Non-pigmented ciliary epithelial cell (primary cell): ENCODE results near the gene RTN4.
"Not testable (repeated sequence)": the region's sequence is repeated elsewhere in the genome, so short reads cannot be mapped to it uniquely, and the experiment has no call there.

Experiments
- DNase-seq: peaks from one replicate; pipeline ENCODE4 v3.0.0-alpha.2; 2010; ENCODE audit warnings: low read depth

The RTN4 gene

GRCh38 chr2:55010149-55010591, 40.1 kb downstream of the RTN4 start:
- no peak for DNase-seq

- no peak for DNase-seq
Observed at GRCh38 chr2:55009277-55010060, 40.8 kb downstream of the RTN4 start.

GRCh38 chr2:55006306-55006705, 43.9 kb downstream of the RTN4 start:
- DNase-seq: no peak

- no peak for DNase-seq
Observed at GRCh38 chr2:55003706-55004639, 46.3 kb downstream of the RTN4 start.

GRCh38 chr2:55001716-55002115, 48.5 kb downstream of the RTN4 start:
- no peak for DNase-seq

GRCh38 chr2:55000341-55000740, 49.9 kb downstream of the RTN4 start:
- DNase-seq: no peak

- peak; percentile 37 for DNase-seq
Observed at GRCh38 chr2:54999182-54999581, 51.1 kb downstream of the RTN4 start.

GRCh38 chr2:54997826-54998225, 52.4 kb downstream of the RTN4 start:
- DNase-seq: no peak

GRCh38 chr2:54995553-54995952, 54.7 kb downstream of the RTN4 start:
- no peak for DNase-seq

GRCh38 chr2:54990694-54991093, 59.6 kb downstream of the RTN4 start:
- not testable (repeated sequence) for DNase-seq

- DNase-seq: no peak
Observed at GRCh38 chr2:54988612-54989011, 61.6 kb downstream of the RTN4 start.

- DNase-seq: no peak
Observed at GRCh38 chr2:54986264-54986663, 64.0 kb downstream of the RTN4 start.

- DNase-seq: no peak
Observed at GRCh38 chr2:54984476-54984875, 65.8 kb downstream of the RTN4 start.

- no peak for DNase-seq
Observed at GRCh38 chr2:54983345-54984220, 66.7 kb downstream of the RTN4 start.

GRCh38 chr2:54981385-54981784, 68.9 kb downstream of the RTN4 start:
- no peak for DNase-seq

- DNase-seq: no peak
Observed at GRCh38 chr2:54979321-54980044, 70.8 kb downstream of the RTN4 start.

- DNase-seq: no peak
Observed at GRCh38 chr2:54977149-54977548, 73.1 kb downstream of the RTN4 start.

- DNase-seq: no peak
Observed at GRCh38 chr2:54975598-54976492, 74.4 kb downstream of the RTN4 start.

- DNase-seq: no peak
Observed at GRCh38 chr2:54975175-54975574, 75.1 kb downstream of the RTN4 start.

- no peak for DNase-seq
Observed at GRCh38 chr2:54969940-54970338, 80.3 kb downstream of the RTN4 start.
